ENCODE measurements around the gene TSPAN19. TPM values are rescaled to one million over a fixed set of nuclear protein-coding genes. Genes with fewer than 3 reads are reported as not detected.

Gene TSPAN19
- total and polyA plus RNA-seq, 9 of the 15 experiments (the other 6 are each of a cell fraction or from before 2014, with no cell fraction given) = not detected

DNA sequence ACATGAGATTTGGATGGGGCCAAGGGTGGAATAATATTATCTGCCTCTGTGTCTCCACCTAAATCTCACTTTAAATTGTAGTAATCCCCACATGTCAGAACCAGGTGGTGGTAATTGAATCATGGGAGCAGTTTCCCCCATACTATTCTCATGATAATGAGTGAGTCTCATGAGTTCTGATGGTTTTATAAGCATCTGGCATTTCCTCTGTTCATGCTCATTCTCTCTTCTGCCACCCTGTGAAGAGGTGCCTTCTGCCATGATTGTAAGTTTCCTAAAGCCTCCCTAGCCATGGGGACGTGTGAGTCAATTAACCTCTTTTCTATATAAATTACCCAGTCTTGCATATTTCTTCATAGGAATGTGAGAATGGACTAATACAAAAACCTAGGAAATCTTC, 29.9 kb downstream of the TSPAN19 start:
- FAIRE-seq (no peak), DNase-seq (ENCODE audit: extremely low read depth in 1 of 4, low spot score in 3 of 4) (no peak), ATAC-seq (no peak)
- in situ Hi-C loops (cut with MboI) (no loop called here), intact Hi-C loops (cut with micrococcal nuclease) (no loop called here)
- H3K4me1 ChIP-seq (replicated peaks in 1 of 2; ENCODE audit: control insufficient read depth in 2 of 2, insufficient read depth in 2 of 2, low read length in 2 of 2) = no peaks in the 10 kb centered on the region
- no peak overlapping the region for H2AFZ ChIP-seq (ENCODE audit: low read depth, low read length)
- no peaks in the 10 kb centered on the region for H3K36me3 ChIP-seq (ENCODE audit: control insufficient read depth, insufficient read depth, low read length)
- H4K20me1 ChIP-seq (replicated peaks; ENCODE audit: control insufficient read depth, insufficient read depth, low read length) = no peaks in the 10 kb centered on the region
- H3K79me2 ChIP-seq (ENCODE audit: control insufficient read depth, insufficient read depth, low read length) = no peaks in the 10 kb centered on the region
- no TSS peak for BruUV-seq (replicated peaks)
- no peaks in the 10 kb centered on the region for H3K27me3 ChIP-seq (ENCODE audit: control insufficient read depth in 2 of 2, insufficient read depth in 2 of 2, low read length in 2 of 2)
- 0% methylated on average over 1 of the region's 1 CpG for WGBS (ENCODE audit: insufficient coverage, low coverage, missing lambda C conversion rate)
- H3K4me3 ChIP-seq = no peak overlapping the region
- no peak overlapping the region for H3K9ac ChIP-seq (ENCODE audit: insufficient read depth in 1 of 2, low read depth in 2 of 2, low read length in 2 of 2)
- no peaks in the 10 kb centered on the region for H3K9me1 ChIP-seq (ENCODE audit: control insufficient read depth, insufficient read depth, low read length)
- ChIA-PET CTCF (ENCODE audit: low intra/inter-chr PET ratio) (no interaction called here), POLR2A (no interaction called here)
- H3K4me2 ChIP-seq (ENCODE audit: insufficient read depth, low read length) = no peak overlapping the region
- no peaks in the 10 kb centered on the region; the same call in 1 of the 2 replicates for H3K9me3 ChIP-seq (replicated peaks; ENCODE audit: control insufficient read depth, insufficient read depth, low read depth, low read length)
- TF ChIP-seq RFX5 (IDR thresholded peaks at IDR 0.05; ENCODE audit: low read depth, low read length) (no peak), ZNF668 (CRISPR knock-in tag; IDR thresholded peaks at IDR 0.05) (no peak), TAL1 (IDR thresholded peaks at IDR 0.05) (no peak), CC2D1A (IDR thresholded peaks at IDR 0.05) (no peak), ARNT (IDR thresholded peaks at IDR 0.05) (no peak), SMAD4 (CRISPR knock-in tag; conservative IDR thresholded peaks at IDR 0.05) (no peak), ASH1L (IDR thresholded peaks at IDR 0.05; ENCODE audit: borderline replicate concordance, low read depth, partially characterized antibody) (no peak), MAZ (CRISPR knock-in tag; conservative IDR thresholded peaks at IDR 0.05 in 1 of 2, IDR thresholded peaks at IDR 0.05 in 1 of 2) (no peak), POLR2G (IDR thresholded peaks at IDR 0.05; ENCODE audit: low read depth, low read length) (no peak), TBL1XR1 (IDR thresholded peaks at IDR 0.05; ENCODE audit: low read length in 2 of 2) (no peak), HMG20B (CRISPR knock-in tag; IDR thresholded peaks at IDR 0.05) (no peak), ZNF77 (CRISPR knock-in tag; IDR thresholded peaks at IDR 0.05) (no peak), CBX3 (IDR thresholded peaks at IDR 0.05; ENCODE audit: borderline replicate concordance in 1 of 2, low read length in 2 of 2) (no peak), NEUROD1 (IDR thresholded peaks at IDR 0.05; ENCODE audit: borderline replicate concordance, low read depth, low read length, partially characterized antibody) (no peak), EGR1 (conservative IDR thresholded peaks at IDR 0.05) (no peak)
- TF ChIP-seq, protein P1, sequence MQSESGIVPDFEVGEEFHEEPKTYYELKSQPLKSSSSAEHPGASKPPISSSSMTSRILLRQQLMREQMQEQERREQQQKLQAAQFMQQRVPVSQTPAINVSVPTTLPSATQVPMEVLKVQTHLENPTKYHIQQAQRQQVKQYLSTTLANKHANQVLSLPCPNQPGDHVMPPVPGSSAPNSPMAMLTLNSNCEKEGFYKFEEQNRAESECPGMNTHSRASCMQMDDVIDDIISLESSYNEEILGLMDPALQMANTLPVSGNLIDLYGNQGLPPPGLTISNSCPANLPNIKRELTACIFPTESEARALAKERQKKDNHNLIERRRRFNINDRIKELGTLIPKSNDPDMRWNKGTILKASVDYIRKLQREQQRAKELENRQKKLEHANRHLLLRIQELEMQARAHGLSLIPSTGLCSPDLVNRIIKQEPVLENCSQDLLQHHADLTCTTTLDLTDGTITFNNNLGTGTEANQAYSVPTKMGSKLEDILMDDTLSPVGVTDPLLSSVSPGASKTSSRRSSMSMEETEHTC (IDR thresholded peaks at IDR 0.05) = no peak
- no peak overlapping the region for H3K27ac ChIP-seq (ENCODE audit: extremely low read depth, low read depth, low read length)

Measured in K562 (cell line).